Measurements from ENCODE around the gene PFKFB3. TPM values are rescaled to one million over a fixed set of nuclear protein-coding genes. Genes with fewer than 3 reads are reported as not detected.

Gene PFKFB3
- total and polyA plus RNA-seq, 12 donors: 5.5 to 77.3 (median 14.7) TPM

DNA sequence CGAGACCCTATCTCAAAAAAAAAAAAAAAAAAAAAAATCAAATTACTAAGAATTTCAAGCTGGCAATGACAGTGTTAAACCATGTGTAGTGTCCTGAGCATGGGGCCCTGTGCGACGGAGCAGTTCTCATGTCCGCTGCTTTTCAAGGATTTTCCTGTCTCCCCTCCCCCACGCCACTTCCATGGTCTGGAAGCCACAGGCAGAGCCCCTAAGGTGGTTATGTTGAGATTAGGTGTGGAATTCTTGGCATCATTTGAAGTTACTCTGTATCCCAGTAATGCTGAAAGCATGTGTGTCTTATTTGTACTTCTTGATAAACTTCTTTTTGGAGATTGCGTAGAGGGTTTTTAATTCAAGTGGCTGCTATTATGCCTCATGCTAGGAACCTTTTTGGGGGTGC lies 65.2 kb downstream of the PFKFB3 start:
- Histone ChIP-seq H3K27ac (peak overlapping the region in 1 of 10 donors; percentile 84), H3K4me3 (no peak overlapping the region), H3K4me1 (peaks cover 0 to 46% (median 0%) of the 10 kb centered on the region in 9 donors), H3K9me3 (no peaks in the 10 kb centered on the region), H3K36me3 (no peaks in the 10 kb centered on the region), H3K27me3 (no peaks in the 10 kb centered on the region)
- ATAC-seq (no peak), DNase-seq (no peak)
- 44 to 47% methylated on average over 6 of the region's 6 CpGs for WGBS, 2 donors
- intact Hi-C loops (cut with DNase I): no loop called here
- TF ChIP-seq, protein P1, sequence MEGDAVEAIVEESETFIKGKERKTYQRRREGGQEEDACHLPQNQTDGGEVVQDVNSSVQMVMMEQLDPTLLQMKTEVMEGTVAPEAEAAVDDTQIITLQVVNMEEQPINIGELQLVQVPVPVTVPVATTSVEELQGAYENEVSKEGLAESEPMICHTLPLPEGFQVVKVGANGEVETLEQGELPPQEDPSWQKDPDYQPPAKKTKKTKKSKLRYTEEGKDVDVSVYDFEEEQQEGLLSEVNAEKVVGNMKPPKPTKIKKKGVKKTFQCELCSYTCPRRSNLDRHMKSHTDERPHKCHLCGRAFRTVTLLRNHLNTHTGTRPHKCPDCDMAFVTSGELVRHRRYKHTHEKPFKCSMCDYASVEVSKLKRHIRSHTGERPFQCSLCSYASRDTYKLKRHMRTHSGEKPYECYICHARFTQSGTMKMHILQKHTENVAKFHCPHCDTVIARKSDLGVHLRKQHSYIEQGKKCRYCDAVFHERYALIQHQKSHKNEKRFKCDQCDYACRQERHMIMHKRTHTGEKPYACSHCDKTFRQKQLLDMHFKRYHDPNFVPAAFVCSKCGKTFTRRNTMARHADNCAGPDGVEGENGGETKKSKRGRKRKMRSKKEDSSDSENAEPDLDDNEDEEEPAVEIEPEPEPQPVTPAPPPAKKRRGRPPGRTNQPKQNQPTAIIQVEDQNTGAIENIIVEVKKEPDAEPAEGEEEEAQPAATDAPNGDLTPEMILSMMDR (IDR thresholded peaks at IDR 0.05): no peak

DNA sequence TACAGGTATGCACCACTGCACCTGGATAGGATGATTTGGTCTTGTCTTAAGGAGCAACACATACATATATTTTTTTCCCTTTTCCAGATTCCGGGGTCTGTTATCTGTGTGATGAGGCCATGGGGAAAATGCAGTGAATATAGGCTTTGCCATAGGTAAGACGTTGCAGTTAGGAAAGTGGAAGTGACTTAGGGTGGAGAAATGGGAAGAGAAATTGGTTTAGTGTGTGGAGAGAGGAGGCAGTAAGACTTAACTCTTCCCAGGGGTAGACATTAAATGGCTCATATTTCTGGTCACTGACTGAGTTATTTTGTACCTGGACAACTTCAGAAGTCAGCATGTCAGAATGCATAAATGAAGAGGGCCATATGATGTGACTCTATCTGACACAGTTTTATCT lies 66.7 kb downstream of the PFKFB3 start:
- DNase-seq (no peak), ATAC-seq (no peak)
- TF ChIP-seq, protein P1 (IDR thresholded peaks at IDR 0.05): no peak
- no peaks in the 10 kb centered on the region for H3K9me3 ChIP-seq
- H3K4me3 ChIP-seq: no peak overlapping the region
- 73 to 79% methylated on average over 2 of the region's 2 CpGs for WGBS, 2 donors
- intact Hi-C loops (cut with DNase I): no loop called here
- peak overlapping the region in 1 of 10 donors; percentile 84 for H3K27ac ChIP-seq
- H3K27me3 ChIP-seq: no peaks in the 10 kb centered on the region
- H3K36me3 ChIP-seq: no peaks in the 10 kb centered on the region
- peaks cover 0 to 55% (median 0%) of the 10 kb centered on the region in 9 donors for H3K4me1 ChIP-seq

DNA sequence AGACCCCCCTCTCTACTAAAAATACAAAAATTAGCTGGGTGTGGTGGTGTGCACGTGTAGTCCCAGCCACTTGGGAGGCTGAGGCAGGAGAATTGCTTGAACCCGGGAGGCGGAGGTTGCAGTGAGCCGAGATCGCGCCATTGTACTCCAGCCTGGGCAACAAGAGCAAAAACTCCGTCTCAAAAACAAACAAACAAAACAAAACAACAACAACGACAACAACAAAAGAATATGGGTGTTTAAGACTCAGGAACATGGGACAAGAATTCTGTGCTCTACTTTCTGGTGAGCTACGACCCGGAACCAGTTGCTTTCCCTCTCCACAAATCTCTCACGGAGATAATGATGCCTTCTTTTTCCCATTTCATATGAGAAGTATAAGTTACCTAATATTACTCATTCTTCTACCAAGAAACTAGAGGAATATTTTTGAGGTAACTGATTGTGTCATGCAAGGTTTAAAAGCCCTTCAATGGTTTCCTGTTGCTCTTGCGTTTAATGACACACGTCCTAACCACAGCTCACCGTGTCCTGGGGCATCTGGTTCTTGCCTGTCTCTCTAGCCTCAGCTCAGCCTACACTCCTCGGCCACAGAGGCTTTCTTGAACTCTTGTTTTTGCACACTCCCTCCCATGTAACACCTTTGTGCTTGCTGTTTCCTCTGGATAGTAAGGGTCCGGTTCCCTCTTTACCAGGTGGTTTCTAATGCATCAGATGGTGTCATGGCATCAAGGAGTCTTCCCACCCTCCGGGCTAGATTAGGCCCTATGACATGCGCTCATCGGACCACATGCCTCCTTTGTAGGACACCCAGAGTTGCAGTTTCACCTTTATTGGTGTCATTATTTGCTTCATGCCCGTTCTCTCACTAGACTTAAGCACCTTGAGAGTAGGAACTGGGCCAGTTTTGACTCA lies 67.5 kb downstream of the PFKFB3 start:
- Histone ChIP-seq H3K4me3 (no peak overlapping the region), H3K4me1 (peaks cover 0 to 63% (median 0%) of the 10 kb centered on the region in 9 donors), H3K27ac (peak overlapping the region in 1 of 10 donors; percentile 84), H3K27me3 (no peaks in the 10 kb centered on the region), H3K36me3 (no peaks in the 10 kb centered on the region), H3K9me3 (no peaks in the 10 kb centered on the region)
- TF ChIP-seq, protein P1 (IDR thresholded peaks at IDR 0.05): no peak
- DNase-seq (no peak), ATAC-seq (no peak)
- intact Hi-C loops (cut with DNase I): loop anchor here in 1 of 10 donors (10.0 kb wide), 1 partner anchor 135 kb away; no protein-coding TSS in a partner anchor
- whole genome bisulfite sequencing, 2 donors: 87 to 88% methylated on average over 20 of the region's 20 CpGs

DNA sequence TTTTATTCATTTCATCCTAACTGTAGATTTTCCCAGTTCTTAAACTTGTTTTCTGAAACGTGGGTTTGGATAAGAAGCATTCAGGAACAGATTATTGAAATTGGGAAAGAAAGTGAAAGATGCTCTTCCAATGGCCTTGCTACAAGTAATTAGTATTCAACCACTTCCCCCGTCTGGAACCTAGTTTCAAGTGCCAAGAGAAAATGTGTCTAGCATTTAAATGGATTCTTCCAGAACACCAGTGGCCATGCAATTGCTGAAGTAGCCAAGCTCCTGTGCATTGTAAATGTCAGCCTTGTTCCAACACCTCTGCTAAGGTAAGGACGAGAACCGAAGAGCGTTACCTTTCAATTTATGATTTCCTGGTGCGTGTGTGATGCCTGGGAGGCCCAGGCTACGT lies 68.2 kb downstream of the PFKFB3 start:
- peaks cover 0 to 69% (median 6%) of the 10 kb centered on the region in 9 donors for H3K4me1 ChIP-seq
- H3K27me3 ChIP-seq: no peaks in the 10 kb centered on the region
- H3K9me3 ChIP-seq: no peaks in the 10 kb centered on the region
- intact Hi-C loops (cut with DNase I): loop anchor here in 1 of 10 donors (10.0 kb wide), 1 partner anchor 134 kb away; no protein-coding TSS in a partner anchor
- no peak overlapping the region for H3K4me3 ChIP-seq
- no peak for DNase-seq
- TF ChIP-seq, protein P1 (IDR thresholded peaks at IDR 0.05): no peak
- H3K36me3 ChIP-seq: no peaks in the 10 kb centered on the region
- ATAC-seq: no peak
- WGBS, 2 donors: 76% methylated on average over 7 of the region's 7 CpGs
- H3K27ac ChIP-seq: peak overlapping the region in 1 of 10 donors; percentile 84

Data from heart right ventricle (tissue), 16 donors.